ENCODE results near the gene STARD6.
"Not testable (repeated sequence)": the region's sequence is repeated elsewhere in the genome, so short reads cannot be mapped to it uniquely, and the experiment has no call there.

The STARD6 gene

GRCh38 chr18:54338230-54338629, 19.4 kb downstream of the STARD6 start:
- no peak for DNase-seq (ENCODE audit: low read depth, low spot score)

DNA sequence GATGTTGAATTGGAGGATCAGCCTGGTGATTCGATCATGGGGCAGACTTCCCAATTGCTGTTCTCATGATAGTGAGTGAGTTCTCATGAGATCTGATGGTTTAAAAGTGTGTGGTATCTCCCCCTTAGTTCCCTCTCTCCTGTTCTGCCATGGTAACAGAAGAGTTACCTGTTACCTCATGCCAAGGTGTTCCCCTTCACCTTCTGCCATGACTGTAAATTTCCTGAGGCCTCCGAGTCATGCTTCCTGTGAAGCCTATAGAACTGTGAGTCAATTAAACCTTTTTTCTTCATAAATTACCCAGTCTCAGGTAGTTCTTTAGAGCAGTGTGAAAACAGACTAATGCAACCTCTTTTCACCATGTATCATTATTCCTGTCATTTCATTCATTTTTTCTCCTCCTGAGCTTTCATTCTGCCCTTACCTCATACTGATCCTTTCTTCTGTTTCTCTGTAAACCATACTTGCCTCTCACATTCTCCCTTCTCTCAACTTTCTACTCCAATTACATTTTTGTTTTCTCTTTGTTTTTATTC, 22.0 kb downstream of the STARD6 start:
- DNase-seq (ENCODE audit: low read depth, low spot score): no peak

GRCh38 chr18:54330768-54331548, 26.7 kb downstream of the STARD6 start:
- DNase-seq (ENCODE audit: low read depth, low spot score): no peak

GRCh38 chr18:54329787-54330186, 27.9 kb downstream of the STARD6 start:
- DNase-seq (ENCODE audit: low read depth, low spot score): no peak

DNA sequence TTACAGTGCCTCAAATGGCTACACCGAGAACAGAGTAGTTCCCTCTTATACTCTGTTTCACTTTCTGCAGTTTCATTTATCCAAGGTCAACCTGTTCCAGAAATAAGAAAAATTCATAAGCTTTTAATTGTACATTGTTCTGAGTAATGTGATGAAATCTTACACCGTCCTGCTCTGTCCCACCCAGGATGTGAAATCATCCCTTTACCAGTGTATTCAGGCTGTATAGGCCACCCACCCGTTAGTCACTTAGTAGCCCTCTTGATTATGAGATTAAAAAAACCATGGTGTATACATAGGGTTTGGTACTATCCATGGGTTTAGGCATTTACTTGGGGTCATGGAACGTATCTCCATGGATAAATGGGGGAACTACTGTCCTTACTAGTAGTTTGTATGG, 29.8 kb downstream of the STARD6 start:
- DNase-seq (ENCODE audit: low read depth, low spot score): no peak

DNA sequence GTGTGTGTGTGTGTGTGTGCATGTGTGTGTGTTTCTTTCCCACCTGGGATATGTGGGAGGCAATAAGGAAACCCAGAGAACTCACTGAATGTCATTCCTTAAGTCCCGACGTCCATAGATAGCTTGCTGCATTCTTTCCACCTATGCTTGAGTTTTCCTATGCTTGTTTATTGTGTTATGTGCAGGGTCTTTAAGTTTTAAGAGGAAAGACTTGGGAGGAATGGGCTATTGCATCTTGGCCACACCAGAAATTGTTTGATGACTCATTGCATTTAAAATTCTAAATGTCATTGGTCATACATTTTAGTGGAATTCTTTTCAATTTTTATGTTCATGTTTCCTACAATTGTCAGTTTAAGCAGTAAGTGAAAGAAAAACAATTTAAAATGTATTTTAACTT, 33.7 kb downstream of the STARD6 start:
- DNase-seq (ENCODE audit: low read depth, low spot score): no peak

DNA sequence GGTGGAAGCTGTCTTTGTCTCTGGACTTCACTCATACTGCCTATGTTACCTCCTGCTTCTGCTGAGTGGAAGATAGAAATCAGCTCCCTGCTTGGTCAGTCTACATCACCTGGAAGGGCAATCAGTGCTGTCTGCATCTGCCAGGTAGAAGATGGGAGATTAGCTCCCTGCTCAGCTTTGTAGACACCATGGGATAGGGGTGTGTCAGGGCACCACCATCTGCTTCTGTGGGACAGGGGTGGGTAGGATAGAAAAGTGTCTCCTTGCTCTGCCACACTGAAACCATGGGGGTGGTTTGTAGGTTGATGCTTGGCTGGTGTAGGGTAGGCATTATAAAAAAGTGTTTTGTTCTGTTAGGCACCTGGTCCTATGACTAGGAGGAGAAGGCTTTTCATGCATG, 34.1 kb downstream of the STARD6 start:
- DNase-seq (ENCODE audit: low read depth, low spot score): no peak

- DNase-seq (ENCODE audit: low read depth, low spot score): no peak
These were observed 41.4 kb downstream of the STARD6 start for GRCh38 chr18:54316071-54316820.

- not testable (repeated sequence) for DNase-seq (ENCODE audit: low read depth, low spot score)
These were observed 48.1 kb downstream of the STARD6 start for GRCh38 chr18:54309564-54309963.

DNA sequence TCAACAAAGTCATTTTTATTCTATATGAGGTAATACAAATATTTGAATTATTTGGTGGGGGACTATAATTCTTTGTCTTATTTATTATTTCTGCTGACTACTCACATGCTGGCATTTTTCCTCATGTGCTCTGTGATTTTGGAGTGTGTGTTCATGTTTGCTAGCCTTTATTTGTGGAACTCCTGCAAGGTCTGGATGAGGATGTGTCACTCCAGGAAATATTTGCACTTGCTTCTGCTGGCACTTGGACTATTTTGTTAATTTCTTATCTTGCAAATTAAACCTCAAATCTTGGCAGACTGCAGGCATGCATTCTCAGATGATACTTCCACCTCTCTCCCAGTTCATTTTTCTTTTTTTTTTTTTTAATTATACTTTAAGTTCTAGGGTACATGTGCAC, 54.2 kb downstream of the STARD6 start:
- no peak for DNase-seq (ENCODE audit: low read depth, low spot score)

DNA sequence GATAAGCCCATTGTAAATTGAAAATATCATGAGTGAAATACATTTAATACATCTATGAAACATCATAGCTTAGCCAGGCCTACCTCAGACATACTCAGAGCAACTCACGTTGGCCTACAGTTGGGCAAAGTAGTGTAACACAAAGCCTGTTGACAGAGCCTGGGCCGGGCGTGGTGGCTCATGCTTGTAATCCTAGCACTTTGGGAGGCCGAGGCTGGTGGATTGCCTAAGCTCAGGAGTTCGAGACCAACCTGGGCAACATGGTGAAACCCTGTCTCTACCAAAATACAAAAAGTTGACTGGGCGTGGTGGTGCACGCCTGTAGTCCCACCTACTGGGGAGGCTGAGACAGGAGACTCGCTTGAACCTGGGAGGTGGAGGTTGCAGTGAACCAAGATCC, 58.7 kb downstream of the STARD6 start:
- not testable (repeated sequence) for DNase-seq (ENCODE audit: low read depth, low spot score)

- no peak for DNase-seq (ENCODE audit: low read depth, low spot score)
These were observed 61.6 kb downstream of the STARD6 start for GRCh38 chr18:54296062-54296461.

- DNase-seq (ENCODE audit: low read depth, low spot score): no peak
These were observed 63.4 kb downstream of the STARD6 start for GRCh38 chr18:54294274-54294673.

DNA sequence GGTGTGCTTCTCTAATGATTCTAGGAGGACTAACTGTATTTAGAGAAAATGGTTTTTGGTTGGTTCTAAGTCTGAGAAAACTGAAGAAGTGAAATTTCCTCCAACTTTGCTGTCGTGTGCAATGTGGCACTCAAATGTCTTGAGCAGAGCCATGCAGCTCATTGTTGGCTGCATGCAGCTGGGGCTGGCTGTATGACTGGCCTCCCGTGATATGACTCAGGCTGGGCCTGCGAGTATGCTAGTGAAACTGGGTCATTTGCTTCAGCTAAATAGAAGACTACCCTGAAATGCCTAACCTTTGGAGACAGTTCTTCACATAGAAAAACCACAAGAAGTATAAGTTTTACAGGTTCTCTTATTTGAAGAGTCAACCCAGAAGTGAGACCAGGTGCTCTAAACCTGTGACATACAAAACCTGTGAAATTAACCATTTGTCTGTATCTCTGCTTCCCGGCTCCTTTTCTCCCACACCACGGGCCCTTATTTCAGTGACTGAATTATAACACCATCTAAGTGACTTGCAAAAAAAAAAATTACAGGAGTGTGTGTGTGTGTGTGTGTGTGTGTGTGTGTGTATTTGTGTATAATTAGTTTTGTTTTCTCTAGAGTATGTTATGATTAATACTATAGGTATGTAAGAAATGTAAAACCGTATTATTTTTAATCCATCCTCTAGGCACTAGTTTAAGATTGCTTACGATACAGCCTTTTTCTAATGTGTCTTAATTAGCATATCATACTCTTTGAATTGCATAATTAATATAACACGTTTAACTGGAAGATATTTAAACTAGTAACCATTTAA, 72.5 kb downstream of the STARD6 start:
- DNase-seq (ENCODE audit: low read depth, low spot score): no peak

DNA sequence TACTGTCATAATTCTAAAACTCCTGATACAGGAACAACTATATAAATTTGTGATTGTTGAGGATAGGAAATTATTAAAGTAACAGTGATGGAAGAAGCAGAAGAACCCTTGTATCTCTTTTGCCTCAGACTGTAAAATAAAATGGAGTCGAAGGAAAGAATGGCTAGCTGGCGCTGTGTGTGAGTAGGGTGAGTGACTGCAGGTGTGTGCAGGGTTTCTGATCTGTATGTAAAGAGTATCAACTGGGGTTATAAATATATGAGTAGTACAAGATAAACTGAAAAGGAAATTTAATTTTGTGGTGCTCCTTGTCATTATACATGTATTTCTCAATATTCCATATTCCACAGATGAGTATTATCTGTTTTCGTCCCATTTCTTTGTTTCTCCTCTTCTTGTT, 73.1 kb downstream of the STARD6 start:
- DNase-seq (ENCODE audit: low read depth, low spot score): no peak

DNA sequence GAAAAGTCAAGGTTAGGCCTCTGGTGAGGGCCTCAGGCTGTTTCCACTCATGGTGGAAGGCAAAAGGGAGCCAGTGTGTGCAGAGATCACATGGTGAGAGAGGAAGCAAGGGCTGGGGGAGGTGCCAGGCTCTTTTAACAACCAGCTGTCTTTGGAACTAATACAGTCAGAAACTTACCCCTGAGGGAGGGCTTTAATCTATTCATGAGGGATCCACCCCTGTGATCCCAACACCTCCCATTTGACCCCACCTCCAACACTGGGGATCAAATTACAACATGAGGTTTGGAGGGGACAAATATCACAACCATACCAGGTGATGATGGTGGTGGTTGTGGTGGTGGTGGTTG, 77.5 kb downstream of the STARD6 start:
- DNase-seq (ENCODE audit: low read depth, low spot score): no peak

DNA sequence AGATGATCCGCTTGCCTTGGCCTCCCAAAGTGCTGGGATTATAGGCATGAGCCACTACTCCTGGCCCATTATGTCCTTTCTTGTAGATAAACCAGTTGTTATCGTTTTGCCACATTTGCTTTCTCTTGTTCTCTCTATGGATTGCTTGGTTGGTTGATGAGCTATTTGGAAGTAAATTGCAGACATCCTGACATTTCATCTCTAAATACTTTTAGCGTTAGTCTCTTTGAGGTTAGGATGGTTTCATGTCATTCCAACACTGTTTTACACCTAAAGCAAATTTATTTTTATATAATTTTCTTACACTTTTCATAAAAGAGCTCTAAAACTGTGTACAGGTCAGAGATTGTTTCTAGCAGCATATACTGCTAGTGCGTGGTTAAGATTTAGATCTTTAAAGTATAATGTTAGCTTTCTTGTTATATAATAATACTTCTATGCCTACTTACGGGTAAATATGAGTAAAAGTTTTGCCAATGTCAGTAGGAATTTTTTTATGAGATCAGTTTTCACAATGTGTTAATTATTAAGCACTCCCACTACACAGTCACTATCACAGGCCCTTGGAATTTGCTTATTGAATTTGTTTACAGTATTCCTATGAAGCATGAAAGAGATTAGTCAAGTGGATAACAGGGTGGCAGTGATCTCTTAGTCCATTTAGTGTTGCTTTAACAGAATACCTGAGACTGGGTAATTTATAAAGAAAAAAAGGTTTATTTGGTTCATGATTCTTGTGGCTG, 78.0 kb downstream of the STARD6 start:
- DNase-seq (ENCODE audit: low read depth, low spot score): no peak

DNA sequence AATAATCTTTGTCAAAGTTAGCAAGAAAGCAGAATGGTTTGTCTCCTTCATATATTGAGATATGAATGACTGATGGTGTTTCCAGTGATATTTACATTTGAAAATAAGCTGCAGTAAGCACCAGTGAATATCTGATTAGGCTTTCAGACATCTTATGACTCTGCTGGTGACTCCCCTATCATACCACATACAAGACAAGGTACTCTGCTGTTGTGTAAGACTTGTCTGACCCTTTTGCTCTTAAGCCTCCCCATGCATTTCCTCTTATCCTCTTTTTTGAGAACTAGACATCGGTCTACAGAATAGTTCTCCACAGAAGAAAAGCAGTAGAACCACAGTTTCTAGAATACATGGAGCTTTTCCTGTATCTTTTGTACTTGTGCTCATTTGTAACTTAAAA, 79.0 kb downstream of the STARD6 start:
- DNase-seq (ENCODE audit: low read depth, low spot score): no peak

DNA sequence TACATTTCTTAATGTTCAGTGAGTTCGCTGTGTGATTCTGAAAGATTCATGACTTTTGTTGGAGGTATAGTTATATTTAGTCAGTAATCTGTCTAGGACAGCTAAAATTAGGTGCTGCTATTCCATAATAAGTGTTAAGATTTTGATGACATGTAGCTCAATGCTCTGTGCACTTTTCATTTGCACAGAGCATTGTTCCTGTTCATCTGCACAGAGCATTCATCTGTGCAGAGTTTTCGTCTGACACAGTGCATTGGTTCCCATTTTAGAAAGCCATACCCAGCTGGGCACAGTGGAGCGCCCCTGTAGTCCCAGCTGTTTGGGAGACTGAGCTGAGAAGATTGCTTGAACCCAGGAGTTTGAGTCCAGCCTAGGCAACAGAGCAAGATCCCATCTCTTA, 79.8 kb downstream of the STARD6 start:
- no peak for DNase-seq (ENCODE audit: low read depth, low spot score)
